Right lobe of liver (tissue), 4 donors: ENCODE measurements around the gene LRP2.

Experiments used
- POLR2A ChIP-seq: fragments of 450-650 bp; IDR thresholded peaks from one replicate; pipeline ENCODE4 v1.6.1; 2017; ENCODE audit warnings: antibody characterized with exemption, mild to moderate bottlenecking
- TF ChIP-seq, protein P1 (sequence below), 4 donors: fragments of 200-600 bp in 3 of 4; fragments of 450-650 bp in 1 of 4; IDR thresholded peaks; one replicate each; pipeline versions ENCODE4 v1.5.1 to v1.8.0; 2016 to 2022; ENCODE audit warnings: antibody characterized with exemption in 4 of 4, mild to moderate bottlenecking in 2 of 4
- donor health status: DM: no; HTN: no; CAD: no.
- donor health status: DM: no; HTN: no; CAD: no.
- donor health status: DM: no; HTN: yes; CAD: no.

- TF ChIP-seq POLR2A = no peak
- TF ChIP-seq, protein P1, sequence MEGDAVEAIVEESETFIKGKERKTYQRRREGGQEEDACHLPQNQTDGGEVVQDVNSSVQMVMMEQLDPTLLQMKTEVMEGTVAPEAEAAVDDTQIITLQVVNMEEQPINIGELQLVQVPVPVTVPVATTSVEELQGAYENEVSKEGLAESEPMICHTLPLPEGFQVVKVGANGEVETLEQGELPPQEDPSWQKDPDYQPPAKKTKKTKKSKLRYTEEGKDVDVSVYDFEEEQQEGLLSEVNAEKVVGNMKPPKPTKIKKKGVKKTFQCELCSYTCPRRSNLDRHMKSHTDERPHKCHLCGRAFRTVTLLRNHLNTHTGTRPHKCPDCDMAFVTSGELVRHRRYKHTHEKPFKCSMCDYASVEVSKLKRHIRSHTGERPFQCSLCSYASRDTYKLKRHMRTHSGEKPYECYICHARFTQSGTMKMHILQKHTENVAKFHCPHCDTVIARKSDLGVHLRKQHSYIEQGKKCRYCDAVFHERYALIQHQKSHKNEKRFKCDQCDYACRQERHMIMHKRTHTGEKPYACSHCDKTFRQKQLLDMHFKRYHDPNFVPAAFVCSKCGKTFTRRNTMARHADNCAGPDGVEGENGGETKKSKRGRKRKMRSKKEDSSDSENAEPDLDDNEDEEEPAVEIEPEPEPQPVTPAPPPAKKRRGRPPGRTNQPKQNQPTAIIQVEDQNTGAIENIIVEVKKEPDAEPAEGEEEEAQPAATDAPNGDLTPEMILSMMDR (IDR thresholded peaks at IDR 0.05) = no peak
These were observed 201.3 kb downstream of the LRP2 start for GRCh38 chr2:169160926-169161481.
